GM03348 (cell line): ENCODE results near the gene TDO2.
"Not testable (repeated sequence)": the region's sequence is repeated elsewhere in the genome, so short reads cannot be mapped to it uniquely, and the experiment has no call there.

ENCODE experiments used
- DNase-seq: peaks from one replicate; pipeline ENCODE4 v3.0.0; 2012; ENCODE audit warnings: low spot score

TDO2 gene

GRCh38 chr4:155903453-155903852 lies at the start of gene TDO2:
TDO2 (plus strand) TSS chr4:155903696; CDS start chr4:155903759, 63 bp downstream.
- DNase-seq = no peak

DNA sequence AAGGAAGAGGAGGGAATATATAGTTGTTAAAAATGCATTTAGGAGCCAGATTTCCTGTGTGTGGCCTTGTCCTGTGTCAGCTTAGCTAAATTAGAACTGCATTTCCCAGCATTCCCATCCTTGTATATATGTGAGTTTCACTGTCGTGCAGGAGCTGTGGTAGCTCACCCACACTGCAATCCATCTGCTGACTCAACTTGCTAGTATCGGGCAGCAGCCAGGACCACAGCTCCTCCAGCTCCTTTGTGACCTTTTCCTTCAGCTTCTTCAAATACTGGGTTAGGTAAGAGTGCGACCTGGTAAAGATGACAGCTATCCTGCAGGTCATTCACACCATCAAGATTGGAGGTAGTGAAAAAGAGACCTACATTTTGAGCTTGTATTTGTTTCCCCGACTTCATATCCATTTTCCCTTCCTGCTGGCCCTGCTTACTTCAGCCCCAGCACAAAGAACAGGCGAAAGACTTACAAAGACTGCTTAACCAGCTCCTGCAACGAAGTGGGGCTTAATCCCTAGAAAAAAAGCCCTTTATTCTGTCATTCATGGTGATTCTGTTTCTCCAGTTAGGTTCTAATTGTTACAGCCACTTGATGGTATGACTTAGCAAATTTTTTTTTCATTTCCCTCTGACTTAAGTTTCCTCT lies 48.8 kb upstream of the TDO2 start:
- DNase-seq = peak; percentile 31

DNA sequence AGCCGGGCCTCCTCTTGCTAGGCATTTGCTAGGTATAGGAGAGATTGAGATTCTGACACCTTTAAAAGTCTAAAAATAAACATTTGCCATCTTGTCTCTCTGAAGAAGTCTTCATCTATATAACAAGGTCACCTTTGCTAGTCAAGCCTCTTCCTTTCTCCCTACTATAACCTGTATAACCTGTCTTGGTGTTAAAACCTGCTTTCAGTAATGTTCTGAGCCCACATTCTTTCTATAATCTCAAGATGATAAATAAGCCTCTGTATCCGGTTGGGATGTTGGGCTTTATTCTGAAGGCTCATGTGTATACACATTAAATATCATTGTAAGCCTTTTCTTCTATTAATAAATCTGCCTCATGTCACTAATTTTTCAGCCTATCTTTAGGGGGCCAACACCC lies 47.6 kb upstream of the TDO2 start:
- no peak for DNase-seq

DNA sequence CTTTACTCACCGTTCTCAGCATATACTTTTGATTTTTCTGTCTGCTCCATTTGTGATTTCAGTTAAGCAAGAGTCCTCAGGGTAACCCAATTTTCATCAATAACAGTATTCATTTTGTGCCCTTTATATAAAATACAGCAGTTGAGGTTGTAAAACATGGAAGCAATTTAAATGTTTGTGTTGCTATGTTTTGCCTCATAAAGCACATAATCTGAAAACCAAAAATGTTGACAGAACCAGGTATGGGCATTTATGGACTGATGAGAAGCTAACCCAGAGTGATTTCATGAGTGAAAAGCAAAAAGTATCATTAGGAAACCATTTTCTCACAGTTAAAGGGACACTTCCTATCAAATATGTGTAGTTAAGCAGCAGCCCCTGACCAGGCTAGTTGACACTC lies 37.3 kb upstream of the TDO2 start, which contains the start of gene ASIC5:
Gene ASIC5, minus strand, starts transcription at position 101 of the 400 bp plus-strand sequence. Its CDS starts 51 bp downstream, at position 50.
- DNase-seq = no peak

DNA sequence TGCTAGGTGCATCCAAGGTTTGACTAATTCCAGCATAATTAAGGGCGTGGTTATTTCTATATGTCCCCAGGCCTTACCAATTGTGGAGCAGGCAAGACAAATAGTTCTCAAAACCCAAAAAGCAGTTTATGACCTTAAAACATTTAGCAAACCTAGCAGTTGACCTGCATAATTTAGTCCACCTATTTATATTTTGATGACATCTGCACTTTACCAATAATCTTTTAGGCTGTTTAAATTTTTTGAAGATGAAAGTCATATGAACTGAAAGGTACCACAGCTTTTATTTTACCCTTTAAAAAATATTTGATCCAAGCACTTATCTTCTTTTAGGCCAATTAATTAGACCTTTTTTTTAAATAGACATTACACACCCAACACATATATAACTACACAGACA lies 27.6 kb upstream of the TDO2 start:
- no peak for DNase-seq

DNA sequence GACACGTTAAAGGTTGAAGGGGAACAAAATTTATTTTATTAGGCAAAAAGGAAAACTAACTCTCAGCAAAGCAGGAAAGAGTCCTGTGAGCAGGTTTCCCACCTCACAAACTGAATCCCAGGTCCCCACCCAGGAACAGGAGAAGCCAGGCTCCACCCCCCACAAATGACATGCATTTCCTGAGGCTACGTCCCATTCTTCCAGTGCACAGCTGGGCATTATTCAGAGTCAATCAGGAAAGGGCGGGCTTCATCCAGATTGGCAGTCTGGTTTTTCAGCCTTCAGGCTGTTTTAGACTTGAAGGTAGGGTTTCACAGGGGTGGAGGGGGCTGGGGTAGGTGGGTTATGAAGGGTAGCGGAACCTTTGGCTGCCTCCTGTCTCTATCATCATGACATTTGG lies 25.5 kb upstream of the TDO2 start:
- DNase-seq = no peak

DNA sequence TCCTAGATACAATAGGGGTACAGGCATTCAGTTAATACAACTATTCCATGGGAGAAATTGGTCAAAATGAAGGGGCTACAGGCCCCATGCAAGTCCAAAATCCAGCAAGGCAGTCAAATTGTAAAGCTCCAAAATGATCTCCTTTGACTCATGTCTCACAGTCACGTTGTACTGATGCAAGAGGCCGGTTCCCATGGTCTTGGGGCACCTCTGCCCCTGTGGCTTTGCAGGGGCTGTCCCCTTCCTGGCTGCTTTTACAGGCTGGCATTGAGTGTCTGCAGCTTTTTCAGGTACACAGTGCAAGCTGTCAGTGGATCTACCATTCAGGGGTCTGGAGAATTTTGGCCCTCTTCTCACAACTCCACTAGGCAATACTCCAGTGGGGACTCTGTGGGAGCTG lies 24.9 kb upstream of the TDO2 start:
- DNase-seq = no peak

DNA sequence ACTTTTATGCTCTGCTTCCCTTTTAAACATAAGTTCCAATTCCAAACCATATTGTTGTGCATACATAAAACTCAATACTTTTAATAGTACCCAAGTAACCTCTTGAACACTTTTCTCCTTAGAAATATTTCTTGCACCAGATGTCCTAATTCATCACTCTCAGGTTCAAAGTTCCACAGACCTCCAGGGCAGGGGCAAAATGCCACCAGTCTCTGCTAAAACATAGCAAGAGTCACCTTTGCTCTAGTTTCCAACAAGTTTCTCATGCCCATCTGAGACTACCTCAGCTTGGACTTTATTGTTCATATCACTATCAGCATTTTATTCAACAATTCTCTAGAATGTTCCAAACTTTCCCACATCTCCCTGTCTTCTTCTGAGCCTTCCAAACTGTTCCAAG lies 23.7 kb upstream of the TDO2 start:
- no peak for DNase-seq

DNA sequence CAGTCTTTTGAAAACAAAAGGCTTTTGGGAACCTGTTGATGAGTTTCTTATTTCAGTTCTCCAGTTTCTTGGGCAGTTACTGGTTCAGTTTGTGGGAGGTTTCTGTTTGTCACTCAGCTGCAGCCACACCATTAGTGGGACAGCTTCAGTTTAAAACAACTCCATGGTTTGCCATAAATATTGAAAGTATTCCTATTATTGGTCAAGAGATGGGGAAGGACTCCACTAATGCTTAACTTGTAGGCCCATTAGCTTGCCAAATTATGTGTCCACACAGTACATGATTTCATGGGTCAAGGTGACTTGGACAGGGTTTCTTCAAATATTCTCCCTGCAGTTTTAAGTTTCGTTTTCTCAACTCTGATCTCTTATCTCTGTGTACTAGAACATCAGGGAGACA lies 21.9 kb upstream of the TDO2 start:
- DNase-seq = no peak

GRCh38 chr4:155883895-155884294 lies 19.6 kb upstream of the TDO2 start:
- no peak for DNase-seq

GRCh38 chr4:155885666-155886065 lies 17.8 kb upstream of the TDO2 start:
- DNase-seq = no peak

DNA sequence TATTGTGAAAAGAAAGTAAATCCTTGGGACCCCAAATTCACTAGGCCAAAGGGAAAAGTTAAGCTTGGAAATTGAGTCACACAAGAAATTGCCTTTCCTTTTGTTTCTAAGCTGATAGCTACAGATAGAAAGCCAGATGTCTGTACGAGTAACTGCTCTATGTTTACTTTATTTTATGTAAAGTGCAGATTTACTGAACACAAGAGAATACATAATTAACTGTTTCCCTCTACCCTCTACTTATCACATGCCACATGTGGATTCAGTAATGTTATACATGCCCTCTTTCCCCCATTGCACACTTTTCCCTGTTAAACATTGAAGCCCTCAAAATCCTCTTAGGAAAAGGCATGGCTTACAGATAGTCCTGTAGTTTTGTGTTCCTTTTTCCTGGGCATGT lies 16.5 kb upstream of the TDO2 start:
- no peak for DNase-seq

- DNase-seq = no peak
Observed at GRCh38 chr4:155887847-155888570, 15.5 kb upstream of the TDO2 start.

- DNase-seq = peak; percentile 74
Observed at GRCh38 chr4:155889031-155889793, 14.3 kb upstream of the TDO2 start.

DNA sequence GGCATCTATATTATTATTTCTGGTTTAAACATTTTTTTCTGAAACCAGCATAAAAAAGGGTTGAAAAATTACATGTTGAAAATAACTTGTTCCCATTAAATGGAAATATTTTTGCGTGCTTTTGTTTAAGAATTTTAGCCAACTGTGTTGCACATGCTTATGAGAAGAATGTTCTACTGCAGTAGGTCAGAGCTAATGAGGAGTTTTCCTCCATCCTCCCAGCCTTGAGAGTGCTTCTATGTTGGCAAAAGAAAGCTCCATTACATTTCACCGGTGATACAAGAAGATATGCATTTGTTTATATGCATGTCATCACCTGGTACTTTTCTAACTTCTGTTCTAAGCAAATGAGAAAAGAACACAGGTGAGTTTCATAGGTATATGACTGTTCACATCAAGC lies 13.6 kb upstream of the TDO2 start:
- no peak for DNase-seq

- no peak for DNase-seq
Observed at GRCh38 chr4:155891058-155891457, 12.4 kb upstream of the TDO2 start.

DNA sequence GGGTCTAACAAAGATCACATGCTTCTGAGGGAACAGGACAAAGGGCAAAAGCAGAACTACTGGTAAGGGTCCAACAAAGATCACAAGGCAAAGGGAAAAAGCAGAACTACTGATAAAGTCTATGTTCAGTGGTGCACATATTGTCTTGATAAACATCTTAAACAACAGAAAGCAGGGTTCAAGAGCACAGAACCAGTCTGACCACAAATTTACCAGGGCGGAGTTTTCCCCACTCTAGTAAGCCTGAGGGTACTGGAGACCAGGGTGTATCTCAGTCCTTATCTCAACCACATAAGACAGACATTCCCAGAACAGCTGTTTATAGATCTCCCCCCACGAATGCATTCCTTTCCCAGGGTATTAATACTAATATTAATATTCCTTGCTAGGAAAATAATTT lies 5.1 kb upstream of the TDO2 start:
- DNase-seq = not testable (repeated sequence)

DNA sequence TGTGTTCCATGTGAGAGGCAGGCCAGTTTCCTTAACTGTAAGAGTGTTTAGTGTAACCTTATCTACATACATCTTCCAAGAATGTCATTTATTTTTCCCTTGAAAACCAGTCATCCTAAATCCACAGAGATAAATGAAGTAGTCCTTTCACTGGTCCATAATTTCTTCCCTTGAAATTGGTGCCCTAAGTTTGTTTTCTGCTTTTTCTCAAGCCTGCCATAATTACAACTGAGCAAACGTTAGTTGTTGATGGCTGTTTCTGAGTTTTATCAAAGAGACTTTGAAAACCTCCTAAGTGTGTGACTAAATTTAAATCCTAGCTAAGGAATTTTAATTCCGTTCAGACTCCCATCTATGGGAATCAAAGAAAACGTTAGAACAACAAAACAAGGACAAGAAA lies 3.6 kb upstream of the TDO2 start:
- no peak for DNase-seq

DNA sequence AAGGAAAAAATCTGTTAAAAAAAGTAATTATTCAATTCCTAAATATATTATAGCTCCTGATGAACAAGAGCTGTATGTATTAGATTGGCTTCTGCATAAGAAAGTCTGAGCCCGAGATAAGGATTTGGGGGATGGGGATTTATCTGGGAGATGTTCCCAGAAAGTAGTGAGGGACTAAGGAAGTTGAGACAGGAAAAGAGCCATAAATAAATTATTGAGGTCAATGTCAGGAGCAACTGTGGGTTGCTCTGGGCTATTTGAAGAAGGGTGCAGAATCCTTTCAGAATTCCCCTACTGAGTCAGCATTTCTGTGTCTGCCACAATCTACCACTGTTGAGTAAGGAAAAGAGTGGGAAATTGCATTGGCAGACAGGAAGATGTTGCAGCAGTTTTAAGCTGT lies 3.1 kb upstream of the TDO2 start:
- DNase-seq = peak; percentile 33

- DNase-seq = no peak
Observed at GRCh38 chr4:155901013-155901412, 2.5 kb upstream of the TDO2 start.

DNA sequence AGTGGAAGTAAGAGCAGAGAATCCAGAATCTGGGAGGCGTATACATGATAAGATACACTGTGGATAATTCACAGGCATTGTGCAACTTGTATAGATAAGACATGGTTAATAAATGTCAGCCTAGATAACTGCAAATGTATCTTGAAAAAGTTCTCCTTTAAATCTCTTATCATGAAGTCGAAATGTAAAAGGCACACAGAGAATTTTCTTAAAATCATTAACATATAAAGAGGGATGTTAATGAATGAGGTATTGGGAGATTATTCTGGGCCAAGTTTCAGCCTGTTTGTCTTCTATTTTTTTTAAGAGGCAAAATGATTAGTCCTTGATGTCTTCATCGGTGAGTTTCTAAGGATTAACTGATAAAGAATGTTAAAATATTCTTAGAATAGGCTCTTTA lies 835 bp downstream of the TDO2 start:
- DNase-seq = no peak

GRCh38 chr4:155906554-155907247 lies 3.2 kb downstream of the TDO2 start:
- peak; percentile 78 for DNase-seq
